Panc1 (cell line): Measurements from ENCODE around the gene GYPA. TPM values are rescaled to one million over a fixed set of nuclear protein-coding genes. Genes with fewer than 3 reads are reported as not detected.
"Not testable (repeated sequence)": the region's sequence is repeated elsewhere in the genome, so short reads cannot be mapped to it uniquely, and the experiment has no call there.

Experiments used
- ATAC-seq: fragments of 200-7000 bp; cut with Tn5 transposase; 2 replicates; pipeline ENCODE4 v1.9.1; 2020; ENCODE audit warnings: mild to moderate bottlenecking, moderate library complexity
- Bru-seq: library from RNA; stranded (reverse); fragments of 400-500 nt; gene quantifications from one replicate; lab custom pipeline; 2021; lab: Mats Ljungman, UMichigan
- BruChase-seq, 2 experiments: library from RNA; stranded (reverse); fragments of 400-500 nt; gene quantifications; one replicate each; lab custom pipeline; 2021; lab: Mats Ljungman, UMichigan
- BruUV-seq: library from RNA; stranded (reverse); fragments of 400-500 nt; replicated peaks from 2 replicates; lab custom pipeline; 2021; lab: Mats Ljungman, UMichigan
- CTCF ChIA-PET: fragments of 300-600 bp; sonication (Branson Sonifier 250); formaldehyde crosslinking; loops from one replicate; lab custom pipeline; 2022; ENCODE audit warnings: antibody characterized with exemption; lab: Charles Lee
- POLR2A ChIA-PET: fragments of 300-600 bp; sonication (Branson Sonifier 250); formaldehyde crosslinking; loops from one replicate; lab custom pipeline; 2022; ENCODE audit warnings: antibody characterized with exemption; lab: Charles Lee
- DNase-seq: peaks from one replicate; pipeline ENCODE4 v3.0.0-alpha.2; 2010; ENCODE audit warnings: low read depth, low spot score
- H3K27ac ChIP-seq: 2 replicates; pipeline ENCODE4 v1.5.1; 2011; ENCODE audit warnings: mild to moderate bottlenecking, low read length, inconsistent platforms
- H3K27me3 ChIP-seq: fragments of 200-500 bp; sonication (Bioruptor generic); 2 replicates; pipeline ENCODE4 v1.6.0; 2014; ENCODE audit warnings: low read length, inconsistent platforms; ENCODE audit not compliant: control insufficient read depth, insufficient read depth
- H3K36me3 ChIP-seq: fragments of 200-500 bp; sonication (Bioruptor generic); 2 replicates; pipeline ENCODE4 v1.5.1; 2014; ENCODE audit warnings: inconsistent platforms, mild to moderate bottlenecking, low read length, moderate library complexity; ENCODE audit not compliant: control insufficient read depth, insufficient read depth
- H3K4me1 ChIP-seq: 2 replicates; pipeline ENCODE4 v1.5.1; 2011; ENCODE audit warnings: inconsistent platforms, mild to moderate bottlenecking, low read length, moderate library complexity; ENCODE audit not compliant: control insufficient read depth, insufficient read depth
- H3K4me3 ChIP-seq, 2 experiments: 2 replicates each; pipeline ENCODE4 v1.5.1; 2011 to 2012; ENCODE audit warnings: low read depth in 2 of 2, low read length in 2 of 2, mild to moderate bottlenecking in 2 of 2, inconsistent platforms in 1 of 2, moderate library complexity in 1 of 2
- H3K9me3 ChIP-seq: fragments of 200-500 bp; sonication (Bioruptor generic); 2 replicates; pipeline ENCODE4 v1.5.1; 2014; ENCODE audit warnings: low read depth, mild to moderate bottlenecking, inconsistent platforms, low read length, moderate library complexity; ENCODE audit not compliant: control insufficient read depth, insufficient read depth
- POLR2AphosphoS5 ChIP-seq: IDR thresholded peaks from 2 replicates; pipeline ENCODE4 v1.6.1; 2012; ENCODE audit warnings: mild to moderate bottlenecking, low read depth, low read length, moderate library complexity
- REST ChIP-seq, 2 experiments: IDR thresholded peaks; 2 replicates each; pipeline ENCODE4 v1.6.1; 2011 to 2012; ENCODE audit warnings: low read depth in 2 of 2, control low read depth in 1 of 2, low read length in 1 of 2, mild to moderate bottlenecking in 1 of 2, moderate library complexity in 1 of 2; ENCODE audit not compliant: insufficient read depth in 1 of 2
- SIN3A ChIP-seq: IDR thresholded peaks from 2 replicates; pipeline ENCODE4 v1.6.1; 2012; ENCODE audit warnings: low read depth, mild to moderate bottlenecking, low read length, moderate library complexity, borderline replicate concordance; ENCODE audit not compliant: insufficient read depth
- TCF7L2 ChIP-seq: IDR thresholded peaks from 2 replicates; pipeline ENCODE4 v1.6.1; 2011; ENCODE audit warnings: mild to moderate bottlenecking, low read depth, low read length, inconsistent platforms
- in situ Hi-C: cut with HindIII; loops from 2 replicates; pipeline ENCODE4 v1.10.0; 2016; ENCODE audit warnings: low sequenced_read_pairs, low pct_unique_long_range_greater_than_20kb
- intact Hi-C: fragments of 100-400 bp; cut with micrococcal nuclease; formaldehyde crosslinking; loops from one replicate; pipeline ENCODE4 v1.10.0; 2022; ENCODE audit not compliant: unreplicated experiment
- long read RNA-seq: library from polyadenylated mRNA; unstranded; transcript quantifications from one replicate; pipeline ENCODE4 v2.0.0, GENCODE V29; 2021; ENCODE audit not compliant: unreplicated experiment
- polyA plus RNA-seq: library from polyadenylated mRNA; unstranded; fragments of >200 nt; gene quantifications from one replicate; pipeline ENCODE4 v1.2.1, GENCODE V29; 2012; ENCODE audit warnings: missing spikeins; ENCODE audit not compliant: insufficient read length
- total RNA-seq: library from RNA; stranded (reverse); gene quantifications from one replicate; pipeline ENCODE4 v1.2.1, GENCODE V29; 2021; ENCODE audit not compliant: unreplicated experiment
- TF ChIP-seq, protein P1 (sequence below): fragments of 450-650 bp; IDR thresholded peaks from 2 replicates; pipeline ENCODE4 v1.5.1; 2017; ENCODE audit warnings: mild to moderate bottlenecking

GYPA gene
- total RNA-seq (not detected), Bru-seq, nascent RNA (not detected), BruChase-seq, experiment 1, labeled RNA remaining after a 2-hour chase (not detected), BruChase-seq, experiment 2, labeled RNA remaining after a 6-hour chase (not detected)
- polyA plus RNA-seq, result not detected
- long read RNA-seq, result 0 reads

DNA sequence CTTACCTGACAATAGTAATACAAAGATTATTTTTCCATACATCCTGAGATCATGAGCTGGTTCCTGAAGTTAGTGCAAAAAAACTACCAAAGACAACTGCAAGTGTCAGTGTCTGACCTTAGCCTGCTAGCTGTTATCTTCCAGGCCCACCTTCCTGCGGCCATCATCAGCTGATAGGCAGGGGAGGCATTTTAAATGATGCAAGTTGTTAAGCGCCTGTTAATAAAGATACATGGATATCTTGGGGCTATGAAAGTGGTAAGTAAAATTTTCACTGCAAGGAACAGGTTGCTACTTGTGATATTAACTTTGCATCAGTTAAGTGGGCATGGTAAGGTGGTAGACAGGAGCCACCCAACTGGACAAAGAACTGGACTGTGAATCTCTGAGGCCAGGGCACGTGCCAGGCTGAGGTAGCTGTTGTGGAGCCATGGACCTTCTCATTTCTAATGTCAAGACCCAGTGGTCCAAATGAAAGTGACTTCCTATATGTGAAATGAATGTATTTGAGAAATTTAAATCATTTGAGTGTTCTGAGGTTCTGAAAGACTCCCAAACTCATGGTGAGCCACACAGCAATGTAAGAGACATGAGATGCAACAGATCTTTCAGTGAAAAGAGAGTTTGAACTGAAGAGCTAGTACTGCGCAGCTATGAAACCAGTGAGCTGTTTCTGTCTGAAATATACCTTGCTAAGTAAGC, at the start of gene GYPA:
TSS of gene GYPA (minus strand) at position 125 of the 702 bp plus-strand sequence. CDS start at position 42, 83 bp downstream.
- DNase-seq, H3K27me3 ChIP-seq, H3K4me1 ChIP-seq, BruUV-seq, H3K27ac ChIP-seq, H3K36me3 ChIP-seq, H3K9me3 ChIP-seq, H3K4me3 ChIP-seq, ATAC-seq, in situ Hi-C loops, POLR2A ChIA-PET, CTCF ChIA-PET, intact Hi-C loops: not testable (repeated sequence)

GRCh38 chr4:144190009-144190408, 49.5 kb upstream of the GYPA start:
- TF ChIP-seq, protein P1, sequence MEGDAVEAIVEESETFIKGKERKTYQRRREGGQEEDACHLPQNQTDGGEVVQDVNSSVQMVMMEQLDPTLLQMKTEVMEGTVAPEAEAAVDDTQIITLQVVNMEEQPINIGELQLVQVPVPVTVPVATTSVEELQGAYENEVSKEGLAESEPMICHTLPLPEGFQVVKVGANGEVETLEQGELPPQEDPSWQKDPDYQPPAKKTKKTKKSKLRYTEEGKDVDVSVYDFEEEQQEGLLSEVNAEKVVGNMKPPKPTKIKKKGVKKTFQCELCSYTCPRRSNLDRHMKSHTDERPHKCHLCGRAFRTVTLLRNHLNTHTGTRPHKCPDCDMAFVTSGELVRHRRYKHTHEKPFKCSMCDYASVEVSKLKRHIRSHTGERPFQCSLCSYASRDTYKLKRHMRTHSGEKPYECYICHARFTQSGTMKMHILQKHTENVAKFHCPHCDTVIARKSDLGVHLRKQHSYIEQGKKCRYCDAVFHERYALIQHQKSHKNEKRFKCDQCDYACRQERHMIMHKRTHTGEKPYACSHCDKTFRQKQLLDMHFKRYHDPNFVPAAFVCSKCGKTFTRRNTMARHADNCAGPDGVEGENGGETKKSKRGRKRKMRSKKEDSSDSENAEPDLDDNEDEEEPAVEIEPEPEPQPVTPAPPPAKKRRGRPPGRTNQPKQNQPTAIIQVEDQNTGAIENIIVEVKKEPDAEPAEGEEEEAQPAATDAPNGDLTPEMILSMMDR, result no peak
- TF ChIP-seq SIN3A, result no peak
- no peak for TF ChIP-seq TCF7L2
- TF ChIP-seq REST (IDR thresholded peaks at IDR 0.05; ENCODE audit: insufficient read depth in 1 of 2, low read depth in 2 of 2, low read length in 1 of 2), result no peak
- no peak for TF ChIP-seq POLR2AphosphoS5
- intact Hi-C loops, result no loop called here
- in situ Hi-C loops, result no loop called here
- Histone ChIP-seq H3K4me3 (no peak overlapping the region), H3K27me3 (no peaks in the 10 kb centered on the region), H3K9me3 (no peaks in the 10 kb centered on the region), H3K36me3 (no peaks in the 10 kb centered on the region), H3K27ac (no peak overlapping the region), H3K4me1 (no peaks in the 10 kb centered on the region)
- POLR2A ChIA-PET, result no interaction called here
- DNase-seq (no peak), ATAC-seq (no peak)
- CTCF ChIA-PET, result no interaction called here
- no TSS peak for BruUV-seq

GRCh38 chr4:144189121-144189520, 48.6 kb upstream of the GYPA start:
- BruUV-seq, result no TSS peak
- H3K4me1 ChIP-seq, result no peaks in the 10 kb centered on the region
- H3K27ac ChIP-seq, result no peak overlapping the region
- ChIA-PET CTCF (no interaction called here), POLR2A (no interaction called here)
- H3K4me3 ChIP-seq, result no peak overlapping the region
- DNase-seq, result no peak
- ATAC-seq, result no peak
- H3K9me3 ChIP-seq, result no peaks in the 10 kb centered on the region
- in situ Hi-C loops (no loop called here), intact Hi-C loops (no loop called here)
- TF ChIP-seq REST (IDR thresholded peaks at IDR 0.05; ENCODE audit: insufficient read depth in 1 of 2, low read depth in 2 of 2, low read length in 1 of 2), result no peak
- TF ChIP-seq POLR2AphosphoS5, result no peak
- TF ChIP-seq, protein P1, result no peak
- no peak for TF ChIP-seq TCF7L2
- no peak for TF ChIP-seq SIN3A
- no peaks in the 10 kb centered on the region for H3K36me3 ChIP-seq
- no peaks in the 10 kb centered on the region for H3K27me3 ChIP-seq
